CD14-positive monocyte (primary cell): ENCODE data around the gene TLR10. TPM values are rescaled to one million over a fixed set of nuclear protein-coding genes. Genes with fewer than 3 reads are reported as not detected.
A peak's percentile ranks its signal among the peaks of the same experiment; 100 is the strongest.

Source experiments
- DNase-seq, 3 donors: peaks; one replicate each; pipeline ENCODE4 v3.0.0-alpha.2; 2011 to 2022
- H2AFZ ChIP-seq: 2 replicates; pipeline ENCODE4 v1.6.0; 2012; ENCODE audit warnings: mild to moderate bottlenecking, low read depth, low read length, inconsistent platforms; ENCODE audit not compliant: insufficient read depth, poor library complexity, severe bottlenecking
- H3K27ac ChIP-seq, 2 donors: 1 replicate in 1 of 2; 2 replicates in 1 of 2; pipeline ENCODE4 v1.5.1; 2012 to 2013; ENCODE audit warnings: low read length in 2 of 2, control low read depth in 1 of 2, inconsistent platforms in 1 of 2, low read depth in 1 of 2, mild to moderate bottlenecking in 1 of 2
- H3K27me3 ChIP-seq, 2 donors: one replicate each; pipeline versions ENCODE4 v1.6.0 to v1.6.1; 2011 to 2013; ENCODE audit warnings: low read length in 2 of 2; ENCODE audit not compliant: control insufficient read depth in 2 of 2, insufficient read depth in 2 of 2
- H3K36me3 ChIP-seq, 2 donors: replicated peaks in 1 of 2; 1 replicate in 1 of 2; 2 replicates in 1 of 2; pipeline versions ENCODE4 v1.5.1 to v1.6.1; 2012 to 2013; ENCODE audit warnings: low read length in 2 of 2, control low read depth in 1 of 2, inconsistent platforms in 1 of 2, mild to moderate bottlenecking in 1 of 2; ENCODE audit not compliant: insufficient read depth in 2 of 2, control insufficient read depth in 1 of 2
- H3K4me1 ChIP-seq, 2 donors: 1 replicate in 1 of 2; 2 replicates in 1 of 2; pipeline versions ENCODE4 v1.5.1 to v1.6.1; 2012 to 2013; ENCODE audit warnings: low read length in 2 of 2, control low read depth in 1 of 2, inconsistent platforms in 1 of 2, mild to moderate bottlenecking in 1 of 2, moderate library complexity in 1 of 2; ENCODE audit not compliant: insufficient read depth in 2 of 2, control insufficient read depth in 1 of 2
- H3K4me2 ChIP-seq: replicated peaks from 2 replicates; pipeline ENCODE3; 2012; ENCODE audit warnings: low read length, moderate library complexity, mild to moderate bottlenecking; ENCODE audit not compliant: poor library complexity, severe bottlenecking; ENCODE audit errors: extremely low read depth
- H3K4me3 ChIP-seq, 3 experiments: fragments of 200-600 bp in 1 of 3; sonication (generic) in 1 of 3; replicated peaks in 1 of 3; 1 replicate in 2 of 3; 2 replicates in 1 of 3; pipeline ENCODE4 v1.5.1; 2011 to 2013; ENCODE audit warnings: low read length in 3 of 3, mild to moderate bottlenecking in 3 of 3, control low read depth in 2 of 3, low read depth in 2 of 3, inconsistent platforms in 1 of 3, moderate library complexity in 1 of 3
- H3K79me2 ChIP-seq: 2 replicates; pipeline ENCODE4 v1.6.0; 2012; ENCODE audit warnings: mild to moderate bottlenecking, control low read depth, inconsistent platforms, low read length, moderate library complexity; ENCODE audit not compliant: insufficient read depth
- H3K9ac ChIP-seq: 2 replicates; pipeline ENCODE4 v1.6.0; 2017; ENCODE audit warnings: low read length, mild to moderate bottlenecking; ENCODE audit not compliant: insufficient read depth, poor library complexity, severe bottlenecking
- H3K9me3 ChIP-seq, 2 donors: replicated peaks in 1 of 2; 1 replicate in 1 of 2; 2 replicates in 1 of 2; pipeline versions ENCODE4 v1.5.1 to v1.6.1; 2012 to 2013; ENCODE audit warnings: low read length in 2 of 2, control low read depth in 1 of 2; ENCODE audit not compliant: control insufficient read depth in 1 of 2, insufficient read depth in 1 of 2
- H4K20me1 ChIP-seq: 2 replicates; pipeline ENCODE4 v1.6.0; 2012; ENCODE audit warnings: mild to moderate bottlenecking, low read length, control low read depth, moderate library complexity; ENCODE audit not compliant: insufficient read depth
- H3K27ac Mint-ChIP-seq, 7 donors: one replicate each; pipeline ENCODE4 v1.8.0; 2020; ENCODE audit warnings: mild to moderate bottlenecking in 7 of 7, mixed read lengths in 7 of 7, moderate library complexity in 6 of 7, inconsistent platforms in 2 of 7
- H3K27me3 Mint-ChIP-seq, 3 donors: one replicate each; pipeline ENCODE4 v1.8.0; 2021 to 2022; ENCODE audit warnings: low read depth in 3 of 3, mild to moderate bottlenecking in 3 of 3, mixed read lengths in 3 of 3, moderate library complexity in 3 of 3, inconsistent platforms in 1 of 3
- H3K36me3 Mint-ChIP-seq, 2 donors: one replicate each; pipeline ENCODE4 v1.8.0; 2020; ENCODE audit warnings: mixed read lengths in 2 of 2, inconsistent platforms in 1 of 2, mild to moderate bottlenecking in 1 of 2
- H3K4me1 Mint-ChIP-seq: one replicate; pipeline ENCODE4 v1.8.0; 2020; ENCODE audit warnings: mild to moderate bottlenecking, mixed read lengths
- H3K4me3 Mint-ChIP-seq, 2 donors: one replicate each; pipeline ENCODE4 v1.8.0; 2020; ENCODE audit warnings: mild to moderate bottlenecking in 2 of 2, mixed read lengths in 2 of 2, moderate library complexity in 1 of 2
- H3K9me3 Mint-ChIP-seq, 7 donors: one replicate each; pipeline ENCODE4 v1.8.0; 2020 to 2022; ENCODE audit warnings: mixed read lengths in 7 of 7, mild to moderate bottlenecking in 6 of 7, moderate library complexity in 6 of 7, inconsistent platforms in 2 of 7
- WGBS: methylation state at CpG from one replicate; pipeline ENCODE4 v1.1.5; 2013; ENCODE audit warnings: missing lambda C conversion rate; ENCODE audit not compliant: insufficient coverage; 5-methylcytosine and 5-hydroxymethylcytosine counted together
- intact Hi-C, 2 donors: fragments of 100-400 bp; cut with micrococcal nuclease; formaldehyde crosslinking; loops; one replicate each; pipeline versions ENCODE4 v1.15.0 to v1.15.1; 2023
- polyA plus RNA-seq, 3 donors: library from polyadenylated mRNA; depleted of rRNA in 1 of 3; unstranded in 2 of 3; stranded (reverse) in 1 of 3; fragments of 300-500 nt in 2 of 3; fragments of >200 nt in 1 of 3; fragmentation: Illumina TruSeq in 2 of 3; gene quantifications; 1 replicate in 2 of 3; 2 replicates in 1 of 3; pipeline ENCODE4 v1.2.3, GENCODE V29; 2012 to 2021
- TF ChIP-seq, protein P1 (sequence below): fragments of 200-600 bp; IDR thresholded peaks from one replicate; pipeline ENCODE4 v1.8.0; 2022; ENCODE audit warnings: antibody characterized with exemption, mild to moderate bottlenecking

Gene TLR10
- polyA plus RNA-seq, 3 donors: 1.1 to 1.2 (median 1.1) TPM

DNA sequence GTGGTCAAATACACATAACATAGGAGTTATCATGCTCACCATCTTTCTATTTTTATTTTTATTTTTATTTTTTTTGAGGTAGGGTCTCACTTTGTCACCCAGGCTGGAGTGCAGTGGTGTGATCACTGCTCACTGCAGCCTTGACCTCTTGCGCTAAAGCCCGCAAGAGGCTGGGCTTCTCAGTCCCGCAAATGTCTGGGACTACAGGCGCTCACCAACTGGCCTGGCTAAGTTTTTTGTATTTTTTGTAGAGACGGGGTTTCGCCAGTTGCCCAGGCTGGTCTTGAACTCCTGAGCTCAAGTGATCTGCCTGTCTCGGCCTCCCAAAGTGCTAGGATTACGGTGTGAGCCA lies 295 bp upstream of the TLR10 start:
- Histone ChIP-seq H3K4me1 (peaks cover 57 to 63% of the 10 kb centered on the region in 2 donors), H3K27ac (no peak overlapping the region), H3K27me3 (no peaks in the 10 kb centered on the region), H3K79me2 (peaks cover 6% of the 10 kb centered on the region), H2AFZ (no peak overlapping the region), H3K4me3 (no peak overlapping the region), H3K36me3 (no peaks in the 10 kb centered on the region), H3K4me2 (no peak overlapping the region), H4K20me1 (no peaks in the 10 kb centered on the region), H3K9ac (no peak overlapping the region), H3K9me3 (no peaks in the 10 kb centered on the region)
- H3K27me3 Mint-ChIP-seq: peaks cover 0 to 1% (median 0%) of the 10 kb centered on the region in 3 donors
- intact Hi-C loops: loop anchor here in 1 of 2 donors (10.0 kb wide), 1 partner anchor 72 kb away; the partner anchor contains the start of gene TLR6
- TF ChIP-seq, protein P1, sequence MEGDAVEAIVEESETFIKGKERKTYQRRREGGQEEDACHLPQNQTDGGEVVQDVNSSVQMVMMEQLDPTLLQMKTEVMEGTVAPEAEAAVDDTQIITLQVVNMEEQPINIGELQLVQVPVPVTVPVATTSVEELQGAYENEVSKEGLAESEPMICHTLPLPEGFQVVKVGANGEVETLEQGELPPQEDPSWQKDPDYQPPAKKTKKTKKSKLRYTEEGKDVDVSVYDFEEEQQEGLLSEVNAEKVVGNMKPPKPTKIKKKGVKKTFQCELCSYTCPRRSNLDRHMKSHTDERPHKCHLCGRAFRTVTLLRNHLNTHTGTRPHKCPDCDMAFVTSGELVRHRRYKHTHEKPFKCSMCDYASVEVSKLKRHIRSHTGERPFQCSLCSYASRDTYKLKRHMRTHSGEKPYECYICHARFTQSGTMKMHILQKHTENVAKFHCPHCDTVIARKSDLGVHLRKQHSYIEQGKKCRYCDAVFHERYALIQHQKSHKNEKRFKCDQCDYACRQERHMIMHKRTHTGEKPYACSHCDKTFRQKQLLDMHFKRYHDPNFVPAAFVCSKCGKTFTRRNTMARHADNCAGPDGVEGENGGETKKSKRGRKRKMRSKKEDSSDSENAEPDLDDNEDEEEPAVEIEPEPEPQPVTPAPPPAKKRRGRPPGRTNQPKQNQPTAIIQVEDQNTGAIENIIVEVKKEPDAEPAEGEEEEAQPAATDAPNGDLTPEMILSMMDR: peak; percentile 60
- H3K4me3 Mint-ChIP-seq: no peak overlapping the region
- 100% methylated on average over 3 of the region's 8 CpGs for WGBS
- DNase-seq: no peak
- H3K9me3 Mint-ChIP-seq: peaks cover 0 to 2% (median 0%) of the 10 kb centered on the region in 7 donors
- peak overlapping the region in 4 of 7 donors; percentile 37 to 78 (median 67) for H3K27ac Mint-ChIP-seq
- H3K36me3 Mint-ChIP-seq: peaks cover 0 to 2% of the 10 kb centered on the region in 2 donors
- H3K4me1 Mint-ChIP-seq: peaks cover 50% of the 10 kb centered on the region

DNA sequence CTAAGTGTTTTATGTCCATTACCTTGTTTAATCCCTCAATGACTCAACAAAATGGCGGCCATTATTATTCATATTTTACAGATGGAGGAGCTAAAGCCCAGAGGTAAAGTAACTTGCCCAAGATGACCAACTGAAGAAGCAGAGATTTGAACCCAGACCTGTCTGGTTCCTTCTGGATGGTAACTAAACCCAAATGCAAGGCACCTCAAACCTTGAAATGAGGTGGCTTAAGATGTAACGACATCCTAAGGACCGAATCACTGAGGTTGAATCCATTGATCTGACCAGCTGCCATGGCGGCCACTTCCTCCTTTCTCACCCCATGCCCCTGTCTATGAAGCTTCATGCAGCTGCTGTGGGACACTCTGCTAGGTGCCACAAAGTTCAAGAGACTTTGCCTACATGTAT lies 932 bp downstream of the TLR10 start:
- Mint-ChIP-seq H3K27ac (no peak overlapping the region), H3K4me1 (peaks cover 45% of the 10 kb centered on the region), H3K9me3 (peaks cover 0 to 2% (median 0%) of the 10 kb centered on the region in 7 donors), H3K27me3 (peaks cover 0 to 1% (median 0%) of the 10 kb centered on the region in 3 donors), H3K36me3 (no peaks in the 10 kb centered on the region), H3K4me3 (no peak overlapping the region)
- no peaks in the 10 kb centered on the region for H3K36me3 ChIP-seq
- H3K9ac ChIP-seq: no peak overlapping the region
- 100% methylated on average over 1 of the region's 4 CpGs for WGBS
- H3K4me3 ChIP-seq: no peak overlapping the region
- H3K4me1 ChIP-seq: peaks cover 52 to 53% of the 10 kb centered on the region in 2 donors
- H4K20me1 ChIP-seq: no peaks in the 10 kb centered on the region
- H2AFZ ChIP-seq: no peak overlapping the region
- DNase-seq: no peak
- TF ChIP-seq, protein P1: no peak
- H3K4me2 ChIP-seq: no peak overlapping the region
- intact Hi-C loops: loop anchor here in 1 of 2 donors (10.0 kb wide), 1 partner anchor 73 kb away; the partner anchor contains the start of gene TLR6
- H3K27me3 ChIP-seq: no peaks in the 10 kb centered on the region
- no peak overlapping the region for H3K27ac ChIP-seq
- no peaks in the 10 kb centered on the region for H3K79me2 ChIP-seq
- H3K9me3 ChIP-seq: no peaks in the 10 kb centered on the region
